HepG2 (cell line): ENCODE data around the gene DNAJC4. TPM values are rescaled to one million over a fixed set of nuclear protein-coding genes. Genes with fewer than 3 reads are reported as not detected.

ENCODE experiments used
- GABPB1 ChIP-seq: IDR thresholded peaks from 2 replicates; pipeline ENCODE4 v1.6.1; 2016; ENCODE audit warnings: mild to moderate bottlenecking, missing genetic modification reagents, moderate library complexity, missing compliant biosample characterization
- HIVEP1 ChIP-seq: sonication (generic); formaldehyde crosslinking; IDR thresholded peaks from 2 replicates; pipeline ENCODE4 v1.4.0; 2020; ENCODE audit warnings: mild to moderate bottlenecking, missing genetic modification reagents
- KLF12 ChIP-seq: sonication (generic); formaldehyde crosslinking; IDR thresholded peaks from 2 replicates; pipeline ENCODE4 v1.4.0; 2020; ENCODE audit warnings: missing genetic modification reagents, borderline replicate concordance
- MXI1 ChIP-seq: IDR thresholded peaks from 3 replicates; pipeline ENCODE4 v1.6.1; 2012; ENCODE audit warnings: low read depth, low read length, inconsistent platforms, borderline replicate concordance
- MYPOP ChIP-seq: sonication (generic); formaldehyde crosslinking; IDR thresholded peaks from 2 replicates; pipeline ENCODE4 v1.8.1; 2023; ENCODE audit warnings: mild to moderate bottlenecking, moderate library complexity, missing genetic modification reagents
- NFATC3 ChIP-seq: sonication (generic); formaldehyde crosslinking; IDR thresholded peaks from 2 replicates; pipeline ENCODE4 v1.5.1; 2020; ENCODE audit warnings: mild to moderate bottlenecking, missing genetic modification reagents
- NR0B2 ChIP-seq: sonication (generic); formaldehyde crosslinking; IDR thresholded peaks from 2 replicates; pipeline ENCODE4 v1.4.0; 2020; ENCODE audit warnings: mild to moderate bottlenecking, missing genetic modification reagents
- PATZ1 ChIP-seq: sonication (generic); formaldehyde crosslinking; IDR thresholded peaks from 2 replicates; pipeline ENCODE4 v1.4.0; 2020; ENCODE audit warnings: missing genetic modification reagents
- PCBP1 ChIP-seq: fragments of 200-400 bp; formaldehyde crosslinking; IDR thresholded peaks from 2 replicates; pipeline ENCODE4 v1.6.1; 2017; ENCODE audit warnings: mild to moderate bottlenecking, low read depth, low read length, borderline replicate concordance
- PHF20 ChIP-seq: sonication (generic); formaldehyde crosslinking; IDR thresholded peaks from 2 replicates; pipeline ENCODE4 v1.5.0; 2020; ENCODE audit warnings: mild to moderate bottlenecking, missing genetic modification reagents
- RARA ChIP-seq: IDR thresholded peaks from 2 replicates; pipeline ENCODE4 v1.6.1; 2016; ENCODE audit warnings: missing genetic modification reagents, missing compliant biosample characterization
- SATB2 ChIP-seq: sonication (generic); formaldehyde crosslinking; IDR thresholded peaks from 2 replicates; pipeline ENCODE4 v1.5.0; 2020; ENCODE audit warnings: missing genetic modification reagents
- SIX4 ChIP-seq: sonication (generic); formaldehyde crosslinking; IDR thresholded peaks from 2 replicates; pipeline ENCODE4 v1.4.0; 2020; ENCODE audit warnings: missing genetic modification reagents
- SSRP1 ChIP-seq: IDR thresholded peaks from 2 replicates; pipeline ENCODE4 v1.6.1; 2016; ENCODE audit warnings: control low read depth
- ZBTB4 ChIP-seq: sonication (generic); formaldehyde crosslinking; IDR thresholded peaks from 2 replicates; pipeline ENCODE4 v1.4.0; 2020; ENCODE audit warnings: missing genetic modification reagents, mild to moderate bottlenecking, borderline replicate concordance
- ZFP82 ChIP-seq: sonication (generic); formaldehyde crosslinking; IDR thresholded peaks from 2 replicates; pipeline ENCODE4 v1.5.1; 2020; ENCODE audit warnings: mild to moderate bottlenecking, missing genetic modification reagents, borderline replicate concordance
- ZFP91 ChIP-seq: sonication (generic); formaldehyde crosslinking; IDR thresholded peaks from 2 replicates; pipeline ENCODE4 v1.9.0; 2022; ENCODE audit warnings: missing genetic modification reagents, mild to moderate bottlenecking, borderline replicate concordance
- ZNF263 ChIP-seq: sonication (generic); formaldehyde crosslinking; IDR thresholded peaks from 2 replicates; pipeline ENCODE4 v1.4.0; 2020; ENCODE audit warnings: missing genetic modification reagents
- polyA plus RNA-seq, 8 experiments: library from polyadenylated mRNA; depleted of rRNA in 3 of 8; stranded (reverse) in 7 of 8; unstranded in 1 of 8; fragments of >200 nt; fragmentation: Illumina TruSeq in 4 of 8; extraction: Trizol in 4 of 8; gene quantifications; 2 replicates each; pipeline versions ENCODE4 v1.2.1 to v1.2.3, GENCODE V29; 2011 to 2016; ENCODE audit warnings: low read depth in 4 of 8, missing spikeins in 1 of 8, mixed read lengths in 1 of 8; ENCODE audit not compliant: insufficient read depth in 1 of 8
- total RNA-seq, 5 experiments: library from RNA; depleted of rRNA; stranded (reverse); fragments of >200 nt; fragmentation: Illumina TruSeq; extraction: Trizol; gene quantifications; 2 replicates each; pipeline ENCODE4 v1.2.3, GENCODE V29; 2016; ENCODE audit warnings: low read depth in 1 of 5

The DNAJC4 gene
- total and polyA plus RNA-seq, 2 of the 13 experiments (the other 11 are each of a cell fraction or from before 2014, with no cell fraction given) = 10.3 to 60.8 TPM

GRCh38 chr11:64240435-64241240 lies 10.3 kb downstream of the DNAJC4 start, which contains the start of gene FKBP2 (continued):
- TF ChIP-seq GABPB1 (CRISPR knock-in tag) = peak; percentile 97
- TF ChIP-seq SIX4 (CRISPR knock-in tag) = peak; percentile 17; the same call in 1 of the 2 replicates
- TF ChIP-seq SATB2 (CRISPR knock-in tag) = no peak
- TF ChIP-seq ZFP91 (CRISPR knock-in tag) = peak; percentile 76
- no peak for TF ChIP-seq NFATC3 (CRISPR knock-in tag)
- peak; percentile 94 for TF ChIP-seq HIVEP1 (CRISPR knock-in tag)
- no peak for TF ChIP-seq ZBTB4
- TF ChIP-seq SSRP1 (CRISPR knock-in tag) = peak; percentile 89
- TF ChIP-seq PHF20 = peak; percentile 84
- TF ChIP-seq PATZ1 (CRISPR knock-in tag) = peak; percentile 50; the same call in 1 of the 2 replicates
- TF ChIP-seq ZFP82 (CRISPR knock-in tag) = 0 out of 2 replicates have a peak, but pooled peaks have one; percentile 69
- peak; percentile 83; the same call in 1 of the 2 replicates for TF ChIP-seq KLF12
- peak; percentile 80; the same call in 2 of the 3 replicates for TF ChIP-seq MXI1
- TF ChIP-seq NR0B2 (CRISPR knock-in tag) = no peak
- 0 out of 2 replicates have a peak, but pooled peaks have one; percentile 28 for TF ChIP-seq ZNF263 (CRISPR knock-in tag)
- TF ChIP-seq RARA = peak; percentile 82
- peak; percentile 84 for TF ChIP-seq MYPOP (CRISPR knock-in tag)
- no peak for TF ChIP-seq PCBP1
